Osteoblast (primary cell): Measurements from ENCODE around the gene CYP2D6. TPM values are rescaled to one million over a fixed set of nuclear protein-coding genes. Genes with fewer than 3 reads are reported as not detected.

Source experiments
- DNase-seq: peaks from one replicate; pipeline ENCODE4 v3.0.0; 2011; ENCODE audit warnings: low spot score, mixed read lengths; ENCODE audit not compliant: insufficient read length; ENCODE audit errors: missing footprints
- H2AFZ ChIP-seq: 2 replicates; pipeline ENCODE4 v1.6.0; 2011; ENCODE audit warnings: mild to moderate bottlenecking, low read length
- H3K27ac ChIP-seq: 2 replicates; pipeline ENCODE4 v1.5.1; 2011; ENCODE audit warnings: mild to moderate bottlenecking, low read depth, low read length, moderate library complexity
- H3K27me3 ChIP-seq: 2 replicates; pipeline ENCODE4 v1.6.0; 2012; ENCODE audit warnings: mild to moderate bottlenecking, control low read depth, inconsistent platforms, low read length, moderate library complexity; ENCODE audit not compliant: insufficient read depth
- H3K36me3 ChIP-seq: 2 replicates; pipeline ENCODE4 v1.5.1; 2011; ENCODE audit warnings: mild to moderate bottlenecking, low read length, control low read depth, moderate library complexity; ENCODE audit not compliant: insufficient read depth
- H3K4me1 ChIP-seq: 2 replicates; pipeline ENCODE4 v1.5.1; 2011; ENCODE audit warnings: mild to moderate bottlenecking, low read length, control low read depth, moderate library complexity; ENCODE audit not compliant: insufficient read depth
- H3K4me2 ChIP-seq: 2 replicates; pipeline ENCODE4 v1.6.0; 2011; ENCODE audit warnings: mild to moderate bottlenecking, low read length; ENCODE audit not compliant: insufficient read depth
- H3K4me3 ChIP-seq: fragments of 200-600 bp; sonication (generic); 3 replicates; pipeline ENCODE4 v1.5.1; 2012; ENCODE audit warnings: mild to moderate bottlenecking, low read length, inconsistent platforms; ENCODE audit not compliant: insufficient read depth
- H3K79me2 ChIP-seq: 2 replicates; pipeline ENCODE4 v1.6.0; 2012; ENCODE audit warnings: mild to moderate bottlenecking, low read length, control low read depth, inconsistent platforms; ENCODE audit not compliant: insufficient read depth
- H3K9me3 ChIP-seq: 2 replicates; pipeline ENCODE4 v1.5.1; 2011; ENCODE audit warnings: low read depth, low read length, control low read depth
- H4K20me1 ChIP-seq: 2 replicates; pipeline ENCODE4 v1.6.0; 2012; ENCODE audit warnings: mild to moderate bottlenecking, low read length, control low read depth; ENCODE audit not compliant: insufficient read depth
- total RNA-seq: library from RNA; depleted of rRNA; stranded (reverse); fragments of >200 nt; gene quantifications from 2 replicates; pipeline ENCODE4 v1.2.3, GENCODE V29; 2012
- TF ChIP-seq, protein P1 (sequence below): IDR thresholded peaks from 2 replicates; pipeline ENCODE4 v1.5.1; 2011; ENCODE audit warnings: mild to moderate bottlenecking, low read depth, low read length, moderate library complexity; ENCODE audit errors: extremely low read depth

CYP2D6 gene
- total RNA-seq, 1 donor = 0.36 TPM

DNA sequence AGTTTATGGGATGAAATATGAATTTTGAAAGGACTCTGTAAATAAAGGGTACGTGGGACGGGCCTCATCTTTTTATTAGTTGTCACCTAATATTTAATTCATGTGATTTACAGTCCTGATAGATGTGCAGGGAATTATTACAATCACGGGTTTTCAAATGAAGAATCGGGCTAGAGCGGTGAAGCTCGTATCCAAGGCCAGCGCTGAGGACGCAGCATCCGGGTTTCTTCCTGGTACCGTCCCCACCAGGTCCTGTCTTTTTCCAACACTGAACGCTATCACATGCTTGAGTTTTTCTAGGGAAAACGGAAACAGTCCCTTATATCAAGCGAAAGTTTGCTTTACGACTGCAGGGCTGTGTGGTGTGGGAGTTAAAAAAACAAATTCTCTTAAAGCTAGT, 50.3 kb downstream of the CYP2D6 start:
- peak overlapping the region; percentile 96 for H3K4me2 ChIP-seq
- peaks cover 11% of the 10 kb centered on the region for H3K4me1 ChIP-seq
- peak overlapping the region; percentile 91 for H2AFZ ChIP-seq
- DNase-seq = peak; percentile 68
- H3K9me3 ChIP-seq = no peaks in the 10 kb centered on the region
- peaks cover 50% of the 10 kb centered on the region for H3K36me3 ChIP-seq
- H3K27me3 ChIP-seq = no peaks in the 10 kb centered on the region
- TF ChIP-seq, protein P1, sequence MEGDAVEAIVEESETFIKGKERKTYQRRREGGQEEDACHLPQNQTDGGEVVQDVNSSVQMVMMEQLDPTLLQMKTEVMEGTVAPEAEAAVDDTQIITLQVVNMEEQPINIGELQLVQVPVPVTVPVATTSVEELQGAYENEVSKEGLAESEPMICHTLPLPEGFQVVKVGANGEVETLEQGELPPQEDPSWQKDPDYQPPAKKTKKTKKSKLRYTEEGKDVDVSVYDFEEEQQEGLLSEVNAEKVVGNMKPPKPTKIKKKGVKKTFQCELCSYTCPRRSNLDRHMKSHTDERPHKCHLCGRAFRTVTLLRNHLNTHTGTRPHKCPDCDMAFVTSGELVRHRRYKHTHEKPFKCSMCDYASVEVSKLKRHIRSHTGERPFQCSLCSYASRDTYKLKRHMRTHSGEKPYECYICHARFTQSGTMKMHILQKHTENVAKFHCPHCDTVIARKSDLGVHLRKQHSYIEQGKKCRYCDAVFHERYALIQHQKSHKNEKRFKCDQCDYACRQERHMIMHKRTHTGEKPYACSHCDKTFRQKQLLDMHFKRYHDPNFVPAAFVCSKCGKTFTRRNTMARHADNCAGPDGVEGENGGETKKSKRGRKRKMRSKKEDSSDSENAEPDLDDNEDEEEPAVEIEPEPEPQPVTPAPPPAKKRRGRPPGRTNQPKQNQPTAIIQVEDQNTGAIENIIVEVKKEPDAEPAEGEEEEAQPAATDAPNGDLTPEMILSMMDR = no peak
- peak overlapping the region; percentile 85 for H3K27ac ChIP-seq
- peak overlapping the region; percentile 90 for H3K4me3 ChIP-seq
- no peaks in the 10 kb centered on the region for H4K20me1 ChIP-seq
- H3K79me2 ChIP-seq = peaks cover 22% of the 10 kb centered on the region

DNA sequence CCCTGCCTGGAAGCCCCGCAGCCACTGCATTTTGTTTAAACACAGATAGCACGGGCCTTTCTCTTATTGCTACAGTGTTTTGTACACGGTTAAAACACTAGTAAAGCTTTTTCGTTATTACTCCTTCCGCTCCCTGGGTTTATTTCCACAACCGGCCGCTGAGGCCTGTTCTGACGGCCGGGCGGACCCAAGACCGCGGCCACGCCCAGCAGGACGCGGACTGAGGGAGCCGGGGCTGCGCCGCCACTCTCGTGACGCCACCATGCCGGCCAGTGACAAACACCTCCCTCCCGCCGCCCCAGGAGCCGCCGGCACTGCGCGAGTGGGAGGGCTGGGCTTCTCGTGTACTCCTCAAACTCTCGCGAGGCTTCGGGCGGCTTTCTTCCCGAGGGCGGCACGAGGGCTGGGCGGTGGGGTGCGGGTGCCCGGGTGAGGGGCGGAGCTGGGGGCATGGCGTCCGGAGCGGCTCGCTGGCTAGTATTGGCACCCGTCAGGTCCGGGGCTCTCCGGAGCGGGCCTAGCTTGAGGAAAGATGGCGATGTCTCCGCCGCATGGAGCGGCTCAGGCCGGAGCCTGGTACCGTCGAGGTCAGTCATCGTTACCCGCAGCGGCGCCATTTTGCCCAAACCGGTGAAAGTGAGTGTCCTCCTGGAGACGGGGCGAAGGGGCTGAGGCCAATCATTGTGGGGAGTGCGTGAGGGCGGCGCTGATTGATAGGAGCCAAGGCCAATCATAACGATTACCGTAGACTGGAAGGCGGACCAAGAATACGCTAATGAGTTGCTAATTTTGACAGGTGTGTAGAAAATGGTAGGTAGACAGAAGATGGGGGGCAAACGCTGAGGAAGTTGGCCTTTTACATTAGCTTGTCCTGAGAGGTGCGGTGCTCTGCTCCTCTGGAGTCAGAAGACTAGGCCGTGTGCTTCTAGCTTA, 51.0 kb downstream of the CYP2D6 start, which contains the start of gene SMDT1:
TSS of gene SMDT1 (plus strand) at position 382 of the 933 bp plus-strand sequence. CDS start at position 451, 69 bp downstream.
- TF ChIP-seq, protein P1 = no peak
- Histone ChIP-seq H3K27me3 (no peaks in the 10 kb centered on the region), H3K9me3 (no peaks in the 10 kb centered on the region), H3K27ac (peak within 1 kb of the TSS; percentile 85), H3K4me2 (peak within 1 kb of the TSS; percentile 96), H3K79me2 (peaks cover 29% of the 10 kb centered on the region), H4K20me1 (no peaks in the 10 kb centered on the region), H3K4me1 (peaks cover 18% of the 10 kb centered on the region), H3K4me3 (peak within 1 kb of the TSS; percentile 90), H3K36me3 (peaks cover 48% of the 10 kb centered on the region), H2AFZ (peak within 1 kb of the TSS; percentile 91)
- DNase-seq = peak; percentile 100

DNA sequence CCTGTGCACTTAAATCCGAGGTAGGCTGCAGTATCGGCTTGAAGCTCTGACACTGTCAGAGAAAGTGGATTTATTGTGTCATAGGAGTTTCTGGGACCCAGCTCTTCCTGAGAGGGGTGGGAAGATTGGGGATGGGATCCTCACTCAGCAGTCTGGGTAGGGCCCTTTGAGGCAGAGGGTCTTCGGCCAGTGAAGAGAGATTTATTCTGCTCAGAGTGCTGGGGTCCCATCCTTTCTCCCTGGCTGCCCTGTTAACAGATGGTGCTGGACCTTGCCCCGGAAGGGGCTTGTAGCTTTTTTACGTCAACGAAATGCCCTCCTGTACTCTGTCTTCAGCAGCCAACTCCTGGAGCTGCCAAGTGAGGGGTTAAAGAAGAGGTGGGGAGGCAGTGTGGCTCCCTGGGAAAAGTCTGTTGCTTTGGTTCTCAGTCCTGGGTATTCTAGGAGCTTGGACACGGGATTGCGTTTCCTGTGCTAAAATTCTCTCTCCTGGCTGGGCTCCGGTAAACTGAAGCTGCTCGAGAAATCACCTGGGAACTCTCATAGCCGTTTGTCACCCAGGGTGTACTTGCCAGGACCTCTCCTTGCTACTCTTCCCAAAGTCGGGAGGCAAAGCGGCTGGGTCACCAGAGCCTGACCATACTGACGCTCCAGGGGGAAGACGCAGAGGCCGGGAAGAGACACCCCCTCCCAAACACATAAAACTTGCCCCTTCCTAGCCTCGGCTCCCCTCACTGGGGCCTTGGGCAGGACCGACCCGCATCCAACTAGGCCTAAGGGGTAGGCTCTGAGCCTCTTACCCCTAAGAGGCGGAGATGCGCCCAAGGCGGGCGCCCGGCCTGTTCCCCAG, 51.9 kb downstream of the CYP2D6 start:
- H3K4me3 ChIP-seq = peak overlapping the region; percentile 90
- peaks cover 38% of the 10 kb centered on the region for H3K79me2 ChIP-seq
- DNase-seq = peak; percentile 76
- TF ChIP-seq, protein P1 = no peak
- no peaks in the 10 kb centered on the region for H3K9me3 ChIP-seq
- H3K27ac ChIP-seq = peak overlapping the region; percentile 85
- no peaks in the 10 kb centered on the region for H3K27me3 ChIP-seq
- H3K4me2 ChIP-seq = peak overlapping the region; percentile 96
- peaks cover 21% of the 10 kb centered on the region for H3K4me1 ChIP-seq
- peak overlapping the region; percentile 75 for H2AFZ ChIP-seq
- peaks cover 47% of the 10 kb centered on the region for H3K36me3 ChIP-seq
- no peaks in the 10 kb centered on the region for H4K20me1 ChIP-seq
